Activated CD4-positive, alpha-beta T cell treated with anti-CD3 and anti-CD28 coated beads for 4 hours (primary cell): ENCODE data around the gene GYS1.
"Not testable (repeated sequence)": the region's sequence is repeated elsewhere in the genome, so short reads cannot be mapped to it uniquely, and the experiment has no call there.

Experiments used
- DNase-seq, 2 donors: peaks; one replicate each; pipeline ENCODE4 v3.0.0-alpha.2; 2020

GYS1 gene

DNA sequence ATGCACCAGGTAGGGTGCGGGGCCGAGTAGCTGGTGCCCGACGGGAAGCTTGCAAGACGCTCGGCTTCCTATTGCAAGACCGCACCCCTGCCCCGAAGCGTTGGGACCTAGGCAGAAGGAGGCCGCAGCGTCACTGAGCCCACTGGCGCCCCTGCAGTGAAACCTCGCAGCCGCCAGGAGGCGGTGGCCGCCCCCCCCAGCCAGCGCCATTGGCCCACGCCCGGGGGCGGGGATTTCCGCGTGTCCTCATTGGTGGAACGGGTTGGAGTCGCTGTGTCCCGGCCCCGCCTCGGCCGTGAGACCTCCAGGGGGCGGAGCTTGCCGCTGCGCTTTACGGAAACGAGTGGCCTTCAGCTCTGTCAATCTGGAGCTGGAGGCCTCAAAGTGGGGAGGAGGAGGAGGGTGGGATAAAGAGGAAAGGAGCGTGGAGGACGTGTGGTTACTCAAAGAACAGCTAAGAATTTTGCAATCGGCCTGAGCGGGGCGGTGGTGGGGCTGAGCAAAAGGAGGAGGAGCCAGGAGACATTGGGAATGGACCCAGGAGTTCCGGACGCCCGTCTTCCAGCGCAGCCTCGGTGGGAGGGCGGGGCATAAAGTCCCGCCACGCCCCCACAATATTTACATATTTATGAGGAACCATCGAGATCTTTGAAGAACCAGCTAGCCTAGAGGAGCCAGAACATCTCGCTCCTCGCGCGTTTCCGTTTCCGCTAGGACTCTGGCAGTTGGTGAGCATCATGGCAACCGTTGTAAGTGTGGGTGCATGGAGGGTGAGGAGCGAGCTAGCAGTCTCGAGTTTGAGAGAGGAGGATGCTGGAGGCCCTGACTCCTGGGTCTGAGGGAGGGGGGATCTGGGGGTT, at the start of gene GYS1, which contains the start of gene RUVBL2:
TSS of gene GYS1 (minus strand) at position 135 of the 860 bp plus-strand sequence. CDS start 197 bp downstream, outside the sequence.
TSS of gene RUVBL2 (plus strand) at position 713 of the 860 bp plus-strand sequence. CDS start at position 738, 25 bp downstream.
- peak; percentile 99 to 100 for DNase-seq

DNA sequence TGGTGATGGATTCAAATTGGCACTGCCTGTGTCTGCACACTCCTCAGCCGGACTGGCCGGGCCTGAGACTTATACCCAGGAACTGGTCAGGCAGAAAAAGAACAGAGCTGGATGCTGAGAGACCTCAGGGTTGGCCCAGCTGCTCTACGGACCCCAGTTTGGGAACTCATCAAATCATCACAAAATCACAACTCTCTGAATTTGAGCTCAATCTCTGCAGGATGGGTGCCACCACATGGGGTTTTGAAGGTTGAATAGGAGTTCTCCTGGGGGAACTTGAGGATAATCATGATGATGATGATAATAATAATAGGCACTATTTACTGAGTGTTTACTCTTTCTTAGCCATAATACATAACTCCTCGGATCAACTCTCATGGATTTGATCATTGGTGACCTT, 49.6 kb upstream of the GYS1 start:
- DNase-seq: not testable (repeated sequence)

DNA sequence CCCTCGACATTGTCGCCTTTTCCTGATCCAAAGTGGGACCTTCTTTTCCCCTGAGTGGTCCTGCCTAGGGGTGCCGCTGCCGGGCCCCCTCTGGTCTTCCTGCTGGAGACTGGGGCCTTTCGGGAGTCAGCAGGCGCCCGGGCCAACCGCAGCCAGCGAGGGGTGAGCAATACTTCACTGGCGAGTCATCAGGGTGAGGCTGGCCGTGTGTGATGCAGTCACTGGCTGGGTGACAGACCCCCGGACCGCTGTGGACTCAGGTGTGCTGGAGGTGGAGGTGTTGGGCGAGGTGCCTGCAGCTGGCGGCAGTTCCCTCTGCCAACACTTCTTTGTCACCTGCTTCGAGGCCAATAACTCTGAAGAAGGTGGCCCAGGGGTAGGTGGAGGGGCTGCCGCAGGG, 49.1 kb upstream of the GYS1 start:
- no peak for DNase-seq

DNA sequence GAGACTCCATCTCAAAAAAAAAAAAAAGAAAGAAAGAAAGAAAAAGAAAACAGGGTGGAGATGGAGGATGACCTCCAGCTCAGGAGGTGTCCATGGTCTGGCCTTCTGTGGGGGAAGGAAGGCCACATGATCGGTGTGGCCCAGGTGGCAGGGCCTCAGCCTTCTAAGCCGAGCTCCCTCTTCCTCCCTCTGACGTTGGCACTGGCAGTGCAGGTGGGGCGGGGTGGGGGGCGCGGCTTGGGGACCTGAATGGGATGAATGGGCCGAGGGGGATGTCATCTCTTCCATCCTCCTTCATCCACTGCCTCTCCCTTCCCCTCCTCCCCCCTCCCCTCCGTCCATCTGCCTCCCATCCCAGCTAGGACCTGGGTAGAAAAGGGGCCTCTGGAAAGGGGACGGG, 46.6 kb upstream of the GYS1 start:
- not testable (repeated sequence) for DNase-seq

DNA sequence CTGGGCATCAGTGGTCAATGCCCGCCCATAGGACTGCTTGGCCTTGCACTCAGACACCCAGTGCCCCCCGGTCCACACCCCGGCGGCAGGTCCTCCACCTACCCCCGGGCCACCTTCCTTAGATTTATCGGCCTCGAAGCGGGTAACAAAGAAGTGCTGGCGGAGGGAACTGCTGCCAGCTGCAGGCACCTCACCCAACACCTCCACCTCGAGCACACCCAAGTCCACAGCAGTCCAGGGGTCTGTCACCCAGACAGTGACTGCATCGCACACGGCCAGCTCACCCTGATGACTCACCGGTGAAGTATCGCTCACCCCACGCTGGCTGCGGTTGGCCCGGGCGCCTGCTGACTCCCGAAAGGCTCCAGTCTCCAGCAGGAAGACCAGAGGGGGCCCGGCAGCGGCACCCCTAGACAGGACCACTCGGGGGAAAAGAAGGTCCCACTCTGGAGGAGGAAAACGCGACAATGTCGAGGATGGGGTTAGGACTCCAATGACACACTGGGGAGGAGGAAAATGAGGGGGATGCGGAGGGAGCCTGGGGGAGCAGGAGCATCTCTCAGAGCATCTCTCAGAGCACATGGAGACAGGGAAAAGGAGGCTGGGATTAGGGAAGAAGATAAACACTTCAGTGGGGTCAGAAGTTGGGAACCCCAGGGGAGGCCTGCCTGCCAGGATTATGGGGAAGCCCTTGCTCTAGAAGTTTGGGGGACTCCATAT, 45.6 kb upstream of the GYS1 start:
- DNase-seq: not testable (repeated sequence)

DNA sequence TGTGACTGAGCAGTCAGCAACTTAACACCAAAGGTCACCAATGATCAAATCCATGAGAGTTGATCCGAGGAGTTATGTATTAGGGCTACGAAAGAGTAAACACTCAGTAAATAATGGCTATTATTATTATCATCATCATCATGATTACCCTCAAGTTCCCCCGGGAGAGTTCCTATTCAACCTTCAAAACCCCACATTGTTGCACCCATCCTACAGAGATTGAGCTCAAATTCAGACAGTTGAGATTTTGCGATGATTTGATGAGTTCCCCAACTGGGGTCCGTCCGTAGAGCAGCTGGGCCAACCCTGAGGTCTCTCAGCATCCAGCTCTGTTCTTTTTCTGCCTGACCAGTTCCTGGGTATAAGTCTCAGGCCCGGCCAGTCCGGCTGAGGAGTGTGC, 45.0 kb upstream of the GYS1 start:
- not testable (repeated sequence) for DNase-seq

DNA sequence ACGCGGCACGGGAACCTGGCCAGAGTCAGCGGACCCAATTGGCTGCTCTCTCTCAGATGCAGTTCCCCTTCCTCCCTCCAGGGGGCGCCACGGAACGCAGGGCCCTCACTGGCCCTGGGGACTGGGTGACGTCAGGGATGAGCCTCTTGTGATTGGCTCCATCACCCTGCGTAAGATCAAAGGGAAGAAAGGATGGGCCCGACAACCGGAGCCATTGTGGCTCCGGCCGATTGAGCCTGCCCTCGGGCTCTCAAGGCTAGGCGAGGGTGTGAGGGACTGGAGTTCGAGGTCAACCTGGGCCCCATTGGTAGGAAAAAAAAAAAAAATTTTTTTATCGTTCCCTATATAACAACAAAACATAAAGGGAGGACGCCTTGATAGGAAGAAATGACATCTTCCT, 43.7 kb upstream of the GYS1 start, which contains the start of gene CGB1:
TSS of gene CGB1 (minus strand) at position 81 of the 400 bp plus-strand sequence. CDS start 184 bp downstream, outside the sequence.
- DNase-seq: not testable (repeated sequence)

DNA sequence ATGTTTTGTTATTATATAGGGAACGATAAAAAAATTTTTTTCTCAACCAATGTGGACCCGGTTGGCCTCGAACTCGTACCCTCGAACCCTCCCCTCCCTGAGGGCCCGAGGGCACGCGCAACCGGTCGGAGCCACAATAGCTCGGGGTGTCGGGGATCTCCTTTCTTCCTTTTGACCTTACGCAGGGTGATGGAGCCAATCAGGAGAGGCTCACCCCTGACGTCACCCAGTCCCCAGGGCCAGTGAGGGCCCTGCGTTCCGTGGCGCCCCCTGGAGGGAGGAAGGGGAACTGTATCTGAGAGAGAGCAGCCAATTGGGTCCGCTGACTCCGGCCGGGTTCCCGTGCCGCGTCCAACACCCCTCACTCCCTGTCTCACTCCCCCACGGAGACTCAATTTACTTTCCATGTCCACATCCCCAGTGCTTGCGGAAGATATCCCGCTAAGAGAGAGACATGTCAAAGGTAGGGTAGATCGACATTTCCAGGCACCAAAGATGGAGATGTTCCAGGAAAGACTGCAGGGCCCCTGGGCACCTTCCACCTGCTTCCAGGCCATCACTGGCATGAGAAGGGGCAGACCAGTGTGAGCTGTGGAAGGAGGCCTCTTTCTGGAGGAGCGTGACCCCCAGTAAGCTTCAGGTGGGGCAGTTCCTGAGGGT, 38.7 kb upstream of the GYS1 start, which contains the start of gene CGB2:
TSS of gene CGB2 (plus strand) at position 249 of the 660 bp plus-strand sequence. CDS start at position 455, 206 bp downstream.
- peak in 1 of 2 donors; percentile 69 for DNase-seq

DNA sequence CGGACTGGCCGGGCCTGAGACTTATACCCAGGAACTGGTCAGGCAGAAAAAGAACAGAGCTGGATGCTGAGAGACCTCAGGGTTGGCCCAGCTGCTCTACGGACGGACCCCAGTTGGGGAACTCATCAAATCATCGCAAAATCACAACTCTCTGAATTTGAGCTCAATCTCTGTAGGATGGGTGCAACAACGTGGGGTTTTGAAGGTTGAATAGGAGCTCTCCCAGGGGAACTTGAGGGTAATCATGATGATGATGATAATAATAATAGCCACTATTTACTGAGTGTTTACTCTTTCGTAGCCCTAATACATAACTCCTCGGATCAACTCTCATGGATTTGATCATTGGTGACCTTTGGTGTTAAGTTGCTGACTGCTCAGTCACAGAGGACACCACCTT, 37.2 kb upstream of the GYS1 start:
- DNase-seq: not testable (repeated sequence)

DNA sequence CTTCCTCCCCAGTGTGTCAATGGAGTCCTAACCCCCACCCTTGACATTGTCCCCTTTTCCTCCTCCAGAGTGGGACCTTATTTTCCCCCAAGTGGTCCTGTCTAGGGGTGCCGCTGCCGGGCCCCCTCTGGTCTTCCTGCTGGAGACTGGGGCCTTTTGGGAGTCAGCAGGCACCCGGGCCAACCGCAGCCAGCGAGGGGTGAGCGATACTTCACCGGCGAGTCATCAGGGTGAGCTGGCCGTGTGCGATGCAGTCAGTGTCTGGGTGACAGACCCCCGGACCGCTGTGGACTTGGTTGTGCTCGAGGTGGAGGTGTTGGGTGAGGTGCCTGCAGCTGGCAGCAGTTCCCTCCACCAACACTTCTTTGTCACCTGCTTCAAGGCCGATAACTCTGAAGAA, 36.6 kb upstream of the GYS1 start:
- DNase-seq: not testable (repeated sequence)

DNA sequence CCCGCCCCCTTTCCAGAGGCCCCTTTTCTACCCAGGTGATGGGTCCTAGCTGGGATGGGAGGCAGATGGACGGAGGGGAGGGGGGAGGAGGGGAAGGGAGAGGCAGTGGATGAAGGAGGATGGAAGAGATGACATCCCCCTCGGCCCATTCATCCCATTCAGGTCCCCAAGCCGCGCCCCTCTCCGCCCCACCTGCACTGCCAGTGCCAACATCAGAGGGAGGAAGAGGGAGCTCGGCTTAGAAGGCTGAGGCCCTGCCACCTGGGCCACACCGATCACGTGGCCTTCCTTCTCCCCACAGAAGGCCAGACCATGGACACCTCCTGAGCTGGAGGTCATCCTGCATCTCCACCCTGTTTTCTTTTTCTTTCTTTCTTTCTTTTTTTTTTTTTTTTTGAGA, 35.6 kb upstream of the GYS1 start:
- DNase-seq: not testable (repeated sequence)

DNA sequence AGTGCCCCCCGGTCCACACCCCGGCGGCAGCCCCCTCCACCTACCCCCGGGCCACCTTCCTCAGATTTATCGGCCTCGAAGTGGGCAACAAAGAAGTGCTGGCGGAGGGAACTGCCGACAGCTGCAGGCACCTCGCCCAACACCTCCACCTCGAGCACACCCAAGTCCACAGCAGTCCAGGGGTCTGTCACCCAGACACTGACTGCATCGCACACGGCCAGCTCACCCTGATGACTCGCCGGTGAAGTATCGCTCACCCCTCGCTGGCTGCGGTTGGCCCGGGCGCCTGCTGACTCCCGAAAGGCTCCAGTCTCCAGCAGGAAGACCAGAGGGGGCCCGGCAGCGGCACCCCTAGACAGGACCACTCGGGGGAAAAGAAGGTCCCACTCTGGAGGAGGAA, 32.5 kb upstream of the GYS1 start:
- DNase-seq: not testable (repeated sequence)

DNA sequence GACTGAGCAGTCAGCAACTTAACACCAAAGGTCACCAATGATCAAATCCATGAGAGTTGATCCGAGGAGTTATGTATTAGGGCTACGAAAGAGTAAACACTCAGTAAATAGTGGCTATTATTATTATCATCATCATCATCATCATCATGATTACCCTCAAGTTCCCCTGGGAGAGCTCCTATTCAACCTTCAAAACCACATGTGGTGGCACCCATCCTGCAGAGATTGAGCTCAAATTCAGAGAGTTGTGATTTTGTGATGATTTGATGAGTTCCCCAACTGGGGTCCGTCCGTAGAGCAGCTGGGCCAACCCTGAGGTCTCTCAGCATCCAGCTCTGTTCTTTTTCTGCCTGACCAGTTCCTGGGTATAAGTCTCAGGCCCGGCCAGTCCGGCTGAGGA, 32.0 kb upstream of the GYS1 start:
- DNase-seq: not testable (repeated sequence)

DNA sequence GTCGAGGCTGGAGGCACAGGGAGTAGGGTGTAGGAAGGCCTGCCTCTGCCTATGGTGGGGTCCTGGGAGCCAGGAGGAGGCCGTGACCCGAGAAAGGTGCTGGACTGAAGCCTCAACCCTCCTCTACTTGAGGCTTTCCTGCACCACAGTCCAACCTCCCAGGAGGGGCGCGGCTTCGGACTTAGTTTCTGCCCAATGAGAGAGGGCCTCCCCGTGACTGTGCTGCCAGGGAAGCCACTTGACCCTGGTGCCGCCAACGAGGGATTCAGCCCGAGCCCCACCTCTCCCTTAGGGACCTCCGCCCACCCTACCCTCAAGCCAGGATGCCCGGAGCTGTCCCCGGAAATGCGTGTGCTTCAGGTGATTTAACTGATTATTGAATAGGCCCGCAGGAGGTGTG, 31.1 kb upstream of the GYS1 start, which contains the start of gene CGB3:
TSS of gene CGB3 (minus strand) at position 101 of the 400 bp plus-strand sequence. CDS start 362 bp downstream, outside the sequence.
- DNase-seq: not testable (repeated sequence)

DNA sequence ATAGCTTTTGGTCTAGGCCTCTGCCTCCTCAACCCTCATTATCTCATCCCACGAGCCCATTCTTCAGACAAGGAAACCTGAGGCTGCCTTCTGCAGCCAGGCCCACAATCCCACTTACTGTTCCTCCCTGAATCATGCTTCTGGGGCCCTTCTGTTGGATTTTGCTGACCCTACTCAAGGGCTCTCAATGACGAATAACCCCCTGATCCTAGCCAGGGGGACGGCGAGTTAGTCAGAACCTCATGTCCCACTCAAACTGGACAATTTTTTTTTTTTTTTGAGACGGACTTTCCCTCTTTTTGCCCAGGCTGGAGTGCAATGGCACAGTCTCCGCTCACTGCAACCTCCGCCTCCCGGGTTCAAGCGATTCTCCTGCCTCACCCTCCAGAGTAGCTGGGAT, 29.0 kb upstream of the GYS1 start:
- DNase-seq: no peak

DNA sequence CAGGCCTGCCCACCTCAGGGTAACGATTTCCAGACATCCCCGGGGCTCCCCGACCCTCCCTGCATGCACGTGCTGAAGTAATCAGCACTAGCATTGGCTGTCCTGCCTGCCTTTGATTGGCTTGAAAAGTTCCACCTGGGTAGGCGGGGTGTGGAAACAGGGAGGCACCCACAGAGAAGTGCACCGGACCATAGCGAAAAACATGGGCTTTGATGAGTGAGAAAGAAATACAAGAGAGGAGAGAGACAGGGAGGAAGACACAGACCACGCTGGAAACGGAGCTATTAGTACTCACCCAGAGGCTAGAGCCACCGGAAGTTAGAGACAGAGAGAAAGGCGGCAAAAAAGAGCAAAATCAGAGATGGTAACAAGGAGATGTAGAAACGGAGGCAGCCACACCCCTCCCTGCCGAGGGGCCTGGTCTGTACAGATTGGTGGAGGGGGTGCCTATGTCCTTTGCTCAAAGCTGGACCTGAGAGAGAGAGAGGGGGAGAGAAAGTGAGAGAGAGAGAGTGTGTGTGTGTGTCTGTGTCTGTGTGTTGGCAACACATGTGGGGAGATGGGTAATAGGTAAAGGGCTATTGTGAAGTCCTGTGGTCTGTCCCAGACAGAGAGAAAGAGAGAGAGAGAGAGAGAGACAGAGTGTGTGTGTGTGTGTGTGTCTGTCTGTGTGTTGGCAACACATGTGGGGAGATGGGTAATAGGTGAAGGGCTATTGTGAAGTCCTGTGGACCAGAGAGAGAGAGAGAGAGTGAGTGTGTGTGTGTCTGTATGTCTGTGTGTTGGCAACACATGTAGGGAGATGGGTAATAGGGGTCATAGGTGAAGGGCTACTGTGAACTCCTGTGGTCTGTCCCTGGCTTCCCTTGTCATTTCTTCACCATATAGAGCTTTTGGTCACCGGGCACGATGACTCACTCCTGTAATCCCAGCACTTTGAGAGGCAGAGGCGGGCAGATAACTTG, 28.1 kb upstream of the GYS1 start:
- DNase-seq: no peak

DNA sequence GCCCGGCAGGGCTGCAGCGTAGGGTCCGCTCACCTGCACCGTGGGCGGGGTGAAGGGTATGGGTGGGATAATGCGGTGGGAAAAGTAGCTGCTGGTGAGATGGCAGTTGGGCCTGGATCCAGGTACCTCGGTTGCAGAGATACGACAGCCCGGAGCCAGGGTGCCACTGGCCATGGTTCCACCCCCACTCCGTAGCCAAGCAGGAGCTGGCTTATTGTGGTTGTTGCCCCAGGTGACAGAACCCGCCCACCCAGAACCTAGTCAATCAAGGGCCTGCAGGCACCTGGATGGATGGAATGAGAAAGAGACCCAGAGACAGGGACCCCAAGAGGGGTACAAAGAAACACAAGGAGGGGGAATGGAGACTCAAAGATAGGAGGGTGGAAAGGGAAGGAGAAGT, 27.2 kb upstream of the GYS1 start:
- no peak for DNase-seq

DNA sequence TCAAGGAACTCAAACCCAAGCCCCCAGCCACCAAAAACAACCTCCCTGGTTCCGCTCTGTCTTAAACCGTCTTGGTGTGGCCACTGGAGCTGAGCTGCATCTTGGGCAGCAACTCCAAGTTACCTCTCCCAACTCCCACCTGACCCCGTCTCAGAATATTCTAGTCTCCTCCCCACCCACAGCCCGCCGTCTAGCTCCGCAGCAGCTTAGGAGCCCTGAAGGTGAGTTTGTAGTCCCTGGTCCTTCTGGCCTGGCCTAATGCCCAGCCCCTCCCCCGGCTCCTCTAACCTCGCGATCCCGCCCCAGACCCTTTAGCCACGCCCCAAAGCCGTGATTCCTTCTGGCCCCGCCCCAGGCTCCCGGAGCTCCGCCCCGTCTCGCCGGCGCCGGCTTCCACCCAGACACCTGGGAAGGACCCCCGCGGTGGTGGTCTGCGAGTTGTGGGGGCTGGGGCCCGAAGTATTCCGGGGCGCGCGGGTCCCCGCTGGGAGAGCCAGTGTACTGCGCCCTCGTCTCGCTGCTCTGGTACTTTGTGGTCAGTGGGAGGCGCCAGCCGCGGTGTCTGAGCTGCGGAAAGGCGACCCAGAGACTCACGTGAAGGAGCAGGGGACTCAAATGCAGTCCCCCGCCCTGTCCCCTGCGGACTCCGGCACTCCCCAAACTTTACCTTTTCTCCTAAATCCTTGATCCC, 26.3 kb upstream of the GYS1 start:
- DNase-seq: peak; percentile 62 to 71

DNA sequence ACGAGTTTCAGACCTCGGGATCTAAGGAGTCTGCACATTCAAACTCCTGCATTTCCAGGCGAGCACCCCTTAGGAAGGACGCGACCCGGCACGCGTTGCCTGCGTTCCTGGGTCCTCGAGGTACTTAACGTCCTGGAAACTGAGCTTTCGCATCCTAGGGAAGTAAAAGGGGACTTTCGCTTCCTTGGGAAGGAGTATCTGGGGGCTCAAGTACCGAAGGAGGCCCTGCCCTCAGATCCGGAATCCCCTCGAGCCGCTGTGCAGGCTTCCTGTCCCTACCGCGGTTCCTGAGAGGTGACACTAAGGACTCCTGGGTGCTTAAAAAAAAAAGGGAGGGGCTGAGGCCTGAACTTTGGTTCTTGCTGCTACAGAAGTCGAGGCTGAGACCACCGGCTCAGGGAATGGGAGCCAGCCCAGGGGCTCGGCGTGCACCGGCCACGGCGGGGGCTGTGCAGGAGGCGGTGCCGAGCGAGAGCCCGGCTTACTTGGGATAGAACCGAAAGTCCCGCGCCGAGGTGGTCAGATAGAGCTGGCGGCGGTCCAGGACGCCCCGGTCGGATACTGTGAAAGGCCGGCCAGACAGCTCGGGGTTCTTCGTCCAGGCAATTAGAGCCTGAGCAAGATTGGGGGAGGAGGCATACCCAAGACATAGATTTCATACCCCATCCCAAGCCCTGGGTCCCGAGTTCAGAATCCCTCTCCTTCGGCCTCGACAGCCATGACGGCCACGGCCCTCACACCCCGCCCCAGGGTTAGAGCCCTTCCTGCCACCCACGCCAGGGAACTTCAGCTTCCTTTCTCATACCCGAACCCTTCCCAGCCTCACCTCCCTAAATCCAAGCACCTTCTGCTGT, 25.5 kb upstream of the GYS1 start:
- not testable (repeated sequence) for DNase-seq
